Right lobe of liver (tissue), 4 donors: ENCODE results near the gene MTNR1A.

ENCODE experiments used
- CTCF ChIP-seq, 4 donors: fragments of 200-600 bp in 3 of 4; fragments of 450-650 bp in 1 of 4; IDR thresholded peaks; one replicate each; pipeline versions ENCODE4 v1.5.1 to v1.8.0; 2016 to 2022; ENCODE audit warnings: antibody characterized with exemption in 4 of 4, mild to moderate bottlenecking in 2 of 4
- POLR2A ChIP-seq: fragments of 450-650 bp; IDR thresholded peaks from one replicate; pipeline ENCODE4 v1.6.1; 2017; ENCODE audit warnings: antibody characterized with exemption, mild to moderate bottlenecking
- donor health status: DM: no; HTN: no; CAD: no.
- donor health status: DM: no; HTN: no; CAD: no.
- donor health status: DM: no; HTN: yes; CAD: no.

- TF ChIP-seq CTCF (IDR thresholded peaks at IDR 0.05) (no peak), POLR2A (no peak)
Observed at GRCh38 chr4:186545436-186545835, 9.9 kb downstream of the MTNR1A start.
